GM19438 (cell line): ENCODE data around the gene CC2D1A.

Experiments
- ATAC-seq: cut with Tn5 transposase; IDR thresholded peaks from one replicate; pipeline ENCODE4 v1.9.1; 2021; ENCODE audit warnings: low read depth; ENCODE audit not compliant: unreplicated experiment

CC2D1A gene

GRCh38 chr19:13876834-13877233 is 29.2 kb upstream of the CC2D1A start, which contains the start of gene NANOS3:
NANOS3 (plus strand) TSS chr19:13877134; CDS start chr19:13877249, 115 bp downstream.
- ATAC-seq: no peak

GRCh38 chr19:13877303-13877702 is 28.7 kb upstream of the CC2D1A start:
- ATAC-seq: no peak

GRCh38 chr19:13880059-13881043 is 25.6 kb upstream of the CC2D1A start:
- peak; percentile 59 for ATAC-seq

- no peak for ATAC-seq
These were observed 24.7 kb upstream of the CC2D1A start for GRCh38 chr19:13881251-13881691.

GRCh38 chr19:13881692-13882418 is 24.1 kb upstream of the CC2D1A start:
- no peak for ATAC-seq

GRCh38 chr19:13882419-13882795 is 23.6 kb upstream of the CC2D1A start:
- ATAC-seq: no peak

- ATAC-seq: no peak
These were observed 23.2 kb upstream of the CC2D1A start for GRCh38 chr19:13882836-13883235.

- no peak for ATAC-seq
These were observed 22.4 kb upstream of the CC2D1A start for GRCh38 chr19:13883516-13884064.

GRCh38 chr19:13884726-13885591 is 21.0 kb upstream of the CC2D1A start:
- ATAC-seq: no peak

- ATAC-seq: no peak
These were observed 20.1 kb upstream of the CC2D1A start for GRCh38 chr19:13885826-13886365.

GRCh38 chr19:13887018-13887436 is 19.0 kb upstream of the CC2D1A start:
- ATAC-seq: no peak

GRCh38 chr19:13887517-13887916 is 18.5 kb upstream of the CC2D1A start:
- ATAC-seq: no peak

GRCh38 chr19:13888281-13888680 is 17.7 kb upstream of the CC2D1A start:
- no peak for ATAC-seq

GRCh38 chr19:13890136-13890535 is 15.9 kb upstream of the CC2D1A start:
- no peak for ATAC-seq

GRCh38 chr19:13892870-13893269 is 13.1 kb upstream of the CC2D1A start:
- ATAC-seq: no peak

- no peak for ATAC-seq
These were observed 11.4 kb upstream of the CC2D1A start for GRCh38 chr19:13894552-13894951.

GRCh38 chr19:13896227-13896626 is 9.8 kb upstream of the CC2D1A start:
- ATAC-seq: no peak

GRCh38 chr19:13899393-13899792 is 6.6 kb upstream of the CC2D1A start:
- no peak for ATAC-seq

- ATAC-seq: no peak
These were observed 6.0 kb upstream of the CC2D1A start for GRCh38 chr19:13899912-13900584.
